Left lung (tissue), 10 donors: ENCODE results near the gene TSKU. TPM values are rescaled to one million over a fixed set of nuclear protein-coding genes. Genes with fewer than 3 reads are reported as not detected.
A peak's percentile ranks its signal among the peaks of the same experiment; 100 is the strongest.

Experiments
- ATAC-seq: fragments of 200-7000 bp; cut with Tn5 transposase; one replicate; pipeline ENCODE4 v1.9.1; 2020; ENCODE audit warnings: moderate library complexity
- DNase-seq, 4 donors: peaks; one replicate each; pipeline ENCODE4 v3.0.0-alpha.2; 2013 to 2020
- H3K27ac ChIP-seq, 2 donors: fragments of 200-600 bp; sonication (generic) in 1 of 2; one replicate each; pipeline versions ENCODE4 v1.5.0 to v1.8.0; 2020 to 2021
- H3K27me3 ChIP-seq, 2 donors: fragments of 200-600 bp; sonication (generic) in 1 of 2; one replicate each; pipeline versions ENCODE4 v1.5.0 to v1.8.0; 2020 to 2021
- H3K36me3 ChIP-seq, 2 donors: fragments of 200-600 bp; sonication (generic) in 1 of 2; one replicate each; pipeline versions ENCODE4 v1.5.0 to v1.8.0; 2020 to 2021
- H3K4me1 ChIP-seq, 2 donors: fragments of 200-600 bp; one replicate each; pipeline ENCODE4 v1.8.0; 2021
- H3K4me3 ChIP-seq, 2 donors: fragments of 200-600 bp; sonication (generic) in 1 of 2; one replicate each; pipeline versions ENCODE4 v1.5.0 to v1.8.0; 2020 to 2021; ENCODE audit warnings: mild to moderate bottlenecking in 1 of 2
- H3K9me3 ChIP-seq, 2 donors: fragments of 200-600 bp; sonication (generic) in 1 of 2; one replicate each; pipeline versions ENCODE4 v1.5.0 to v1.8.0; 2020 to 2021
- CTCF ChIP-seq, 2 donors: fragments of 200-600 bp; sonication (generic) in 1 of 2; IDR thresholded peaks; one replicate each; pipeline versions ENCODE4 v1.5.0 to v1.8.0; 2021; ENCODE audit warnings: antibody characterized with exemption in 2 of 2
- intact Hi-C, 2 donors: fragments of 100-400 bp; cut with DNase I; formaldehyde crosslinking; loops; one replicate each; pipeline versions ENCODE4 v1.11.2 to v1.14.2; 2022
- polyA plus RNA-seq, 6 donors: library from polyadenylated mRNA; unstranded; fragments of 120-200 nt; gene quantifications; one replicate each; pipeline ENCODE4 v1.2.1, GENCODE V29; 2013; ENCODE audit not compliant: insufficient read length in 6 of 6
- total RNA-seq, 2 donors: library from RNA; stranded (reverse); fragmentation: NEBNext Ultra II Directional; extraction: Animal tissue kit (Norgen Biotek cat#: 25700); gene quantifications; one replicate each; pipeline ENCODE4 v1.2.1, GENCODE V29; 2021
- donor health status: DM: no; HTN: yes; CAD: no.
- donor health status: DM: no; HTN: no; CAD: no.

The TSKU gene
- total and polyA plus RNA-seq, 8 donors: 12.7 to 36.6 (median 28.3) TPM

GRCh38 chr11:76839311-76839710, 56.2 kb downstream of the TSKU start:
- intact Hi-C loops: no loop called here
- Histone ChIP-seq H3K27me3 (no peaks in the 10 kb centered on the region), H3K36me3 (no peaks in the 10 kb centered on the region), H3K4me3 (no peak overlapping the region), H3K4me1 (peaks cover 5 to 50% of the 10 kb centered on the region in 2 donors), H3K9me3 (no peaks in the 10 kb centered on the region), H3K27ac (peak overlapping the region in 1 of 2 donors; percentile 8)
- peak; percentile 12 for ATAC-seq
- no peak for DNase-seq
- no peak for TF ChIP-seq CTCF (IDR thresholded peaks at IDR 0.05)

- intact Hi-C loops: no loop called here
- no peak for TF ChIP-seq CTCF (IDR thresholded peaks at IDR 0.05)
- Histone ChIP-seq H3K4me1 (peaks cover 0 to 25% of the 10 kb centered on the region in 2 donors), H3K27me3 (no peaks in the 10 kb centered on the region), H3K36me3 (no peaks in the 10 kb centered on the region), H3K9me3 (no peaks in the 10 kb centered on the region), H3K27ac (no peak overlapping the region), H3K4me3 (no peak overlapping the region)
- DNase-seq (no peak), ATAC-seq (no peak)
These were observed 58.8 kb downstream of the TSKU start for GRCh38 chr11:76841923-76842452.

- no peak for ATAC-seq
These were observed 60.8 kb downstream of the TSKU start for GRCh38 chr11:76843907-76844306.

GRCh38 chr11:76844511-76844910, 61.4 kb downstream of the TSKU start:
- TF ChIP-seq CTCF (IDR thresholded peaks at IDR 0.05): no peak

More at GRCh38 chr11:76843907-76844306, 60.8 kb downstream of the TSKU start:
- H3K27ac ChIP-seq: no peak overlapping the region
- intact Hi-C loops: no loop called here
- H3K4me3 ChIP-seq: no peak overlapping the region
- no peaks in the 10 kb centered on the region for H3K36me3 ChIP-seq
- DNase-seq: no peak
- TF ChIP-seq CTCF (IDR thresholded peaks at IDR 0.05): no peak
- no peaks in the 10 kb centered on the region for H3K27me3 ChIP-seq
- H3K9me3 ChIP-seq: no peaks in the 10 kb centered on the region
- H3K4me1 ChIP-seq: peaks cover 0 to 7% of the 10 kb centered on the region in 2 donors

GRCh38 chr11:76845069-76845468, 61.9 kb downstream of the TSKU start:
- no peak for DNase-seq
- no peak for ATAC-seq
- no peaks in the 10 kb centered on the region for H3K9me3 ChIP-seq
- H3K4me1 ChIP-seq: no peaks in the 10 kb centered on the region
- no peaks in the 10 kb centered on the region for H3K36me3 ChIP-seq
- intact Hi-C loops: no loop called here
- no peak overlapping the region for H3K27ac ChIP-seq
- TF ChIP-seq CTCF (IDR thresholded peaks at IDR 0.05): no peak
- H3K4me3 ChIP-seq: no peak overlapping the region
- H3K27me3 ChIP-seq: no peaks in the 10 kb centered on the region

More at GRCh38 chr11:76844511-76844910, 61.4 kb downstream of the TSKU start:
- peaks cover 0 to under 1% of the 10 kb centered on the region in 2 donors for H3K4me1 ChIP-seq
- H3K4me3 ChIP-seq: no peak overlapping the region
- DNase-seq (no peak), ATAC-seq (no peak)
- no peaks in the 10 kb centered on the region for H3K27me3 ChIP-seq
- H3K9me3 ChIP-seq: no peaks in the 10 kb centered on the region
- H3K27ac ChIP-seq: no peak overlapping the region
- intact Hi-C loops: no loop called here
- no peaks in the 10 kb centered on the region for H3K36me3 ChIP-seq
